Measurements from ENCODE around the gene VPREB1. TPM values are rescaled to one million over a fixed set of nuclear protein-coding genes. Genes with fewer than 3 reads are reported as not detected.

Gene VPREB1
- total RNA-seq, 2 experiments from 2014 or later = 1.7 to 3.6 TPM

DNA sequence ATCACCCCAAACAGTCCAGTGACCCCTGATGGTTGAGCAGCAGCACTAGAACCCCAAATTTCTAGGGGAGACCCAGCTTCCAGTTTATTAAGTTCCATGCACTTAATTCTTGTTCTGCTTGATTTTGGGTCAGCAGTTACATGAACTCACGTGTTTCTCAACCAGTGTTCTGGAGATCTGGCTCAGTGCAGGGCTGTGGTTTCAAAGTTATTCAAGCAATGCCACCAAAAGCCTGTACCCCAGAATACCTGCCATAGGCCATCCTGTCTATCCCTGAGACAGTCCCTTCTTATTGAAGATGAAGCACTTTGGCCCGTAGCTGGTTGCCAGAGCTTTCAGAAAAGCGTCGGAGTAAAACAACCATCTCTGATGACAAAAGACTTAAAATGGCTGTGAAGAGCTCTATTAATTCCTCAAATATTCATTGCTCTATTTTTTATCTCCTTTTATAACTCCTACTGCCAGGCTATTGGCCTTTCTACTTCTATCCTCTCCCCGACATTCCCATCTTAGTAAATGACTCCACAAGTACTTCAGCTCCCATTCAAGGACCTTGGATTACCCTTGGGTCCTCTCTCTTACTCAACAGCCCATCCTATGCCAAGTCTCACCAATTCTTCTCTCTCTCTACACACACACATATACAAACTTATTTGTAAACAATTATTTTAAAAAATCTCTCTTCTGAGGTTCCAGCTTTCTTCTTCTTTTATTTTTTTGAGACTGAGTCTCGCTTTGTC lies 18.0 kb upstream of the VPREB1 start:
- POLR2A ChIA-PET = interaction anchor here (0.6 kb wide), 1 partner anchor 396 kb away, joined by 9 read pairs; no protein-coding TSS in a partner anchor
- BruUV-seq (replicated peaks) = no TSS peak

DNA sequence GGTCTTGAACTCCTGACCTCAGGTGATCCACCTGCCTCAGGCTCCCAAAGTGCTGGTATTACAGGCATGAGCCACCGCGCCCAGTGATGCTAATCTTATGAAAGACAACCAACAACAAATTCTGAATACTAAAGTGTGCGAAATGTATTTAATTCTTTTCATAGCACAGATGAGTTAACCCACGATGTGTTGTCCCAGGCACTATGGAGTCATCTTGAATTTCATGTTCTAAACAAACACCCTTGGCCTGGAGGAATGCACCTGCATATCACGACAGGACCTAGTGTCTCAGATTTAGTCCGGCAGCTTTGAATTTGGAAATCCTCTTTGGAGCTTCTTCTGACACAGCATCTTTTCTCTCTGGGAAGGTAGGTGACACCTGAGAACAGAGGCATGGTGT lies 16.2 kb upstream of the VPREB1 start:
- ChIA-PET POLR2A (no interaction called here), CTCF (ENCODE audit: unreplicated experiment) (no interaction called here)
- no peaks in the 10 kb centered on the region for H3K36me3 ChIP-seq (ENCODE audit: insufficient read depth, low read length)
- H3K4me2 ChIP-seq (ENCODE audit: low read length) = no peak overlapping the region
- H3K9me2 ChIP-seq (ENCODE audit: insufficient read depth, low read length) = no peaks in the 10 kb centered on the region
- no peak overlapping the region for H3K27ac ChIP-seq (ENCODE audit: low read depth, low read length, poor library complexity, severe bottlenecking)
- TF ChIP-seq EZH2phosphoT487 (IDR thresholded peaks at IDR 0.05; ENCODE audit: borderline replicate concordance, low read depth, low read length) = no peak
- TF ChIP-seq, protein P1, sequence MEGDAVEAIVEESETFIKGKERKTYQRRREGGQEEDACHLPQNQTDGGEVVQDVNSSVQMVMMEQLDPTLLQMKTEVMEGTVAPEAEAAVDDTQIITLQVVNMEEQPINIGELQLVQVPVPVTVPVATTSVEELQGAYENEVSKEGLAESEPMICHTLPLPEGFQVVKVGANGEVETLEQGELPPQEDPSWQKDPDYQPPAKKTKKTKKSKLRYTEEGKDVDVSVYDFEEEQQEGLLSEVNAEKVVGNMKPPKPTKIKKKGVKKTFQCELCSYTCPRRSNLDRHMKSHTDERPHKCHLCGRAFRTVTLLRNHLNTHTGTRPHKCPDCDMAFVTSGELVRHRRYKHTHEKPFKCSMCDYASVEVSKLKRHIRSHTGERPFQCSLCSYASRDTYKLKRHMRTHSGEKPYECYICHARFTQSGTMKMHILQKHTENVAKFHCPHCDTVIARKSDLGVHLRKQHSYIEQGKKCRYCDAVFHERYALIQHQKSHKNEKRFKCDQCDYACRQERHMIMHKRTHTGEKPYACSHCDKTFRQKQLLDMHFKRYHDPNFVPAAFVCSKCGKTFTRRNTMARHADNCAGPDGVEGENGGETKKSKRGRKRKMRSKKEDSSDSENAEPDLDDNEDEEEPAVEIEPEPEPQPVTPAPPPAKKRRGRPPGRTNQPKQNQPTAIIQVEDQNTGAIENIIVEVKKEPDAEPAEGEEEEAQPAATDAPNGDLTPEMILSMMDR (conservative IDR thresholded peaks at IDR 0.05; ENCODE audit: low read length) = no peak
- H3K79me2 ChIP-seq (ENCODE audit: insufficient read depth, low read depth, low read length) = no peaks in the 10 kb centered on the region
- H4K20me1 ChIP-seq (ENCODE audit: insufficient read depth, low read length) = no peaks in the 10 kb centered on the region
- no peak overlapping the region for H2AFZ ChIP-seq (ENCODE audit: low read length)
- peaks cover 5% of the 10 kb centered on the region for H3K4me1 ChIP-seq (ENCODE audit: insufficient read depth, low read length, poor library complexity, severe bottlenecking)
- intact Hi-C loops (cut with micrococcal nuclease; ENCODE audit: unreplicated experiment) = no loop called here
- no TSS peak for BruUV-seq (replicated peaks)
- H3K4me3 ChIP-seq (ENCODE audit: low read depth, low read length, poor library complexity, severe bottlenecking) = no peak overlapping the region
- no peaks in the 10 kb centered on the region for H3K9me3 ChIP-seq (ENCODE audit: low read length)
- DNase-seq (ENCODE audit: low spot score) = no peak

More for the DNA sequence above, 18.0 kb upstream of the VPREB1 start:
- CTCF ChIA-PET (ENCODE audit: unreplicated experiment) = no interaction called here
- intact Hi-C loops (cut with micrococcal nuclease; ENCODE audit: unreplicated experiment) = no loop called here
- Histone ChIP-seq H3K36me3 (ENCODE audit: insufficient read depth, low read length) (no peaks in the 10 kb centered on the region), H4K20me1 (ENCODE audit: insufficient read depth, low read length) (no peaks in the 10 kb centered on the region), H3K9me2 (ENCODE audit: insufficient read depth, low read length) (no peaks in the 10 kb centered on the region), H3K27ac (ENCODE audit: low read depth, low read length, poor library complexity, severe bottlenecking) (no peak overlapping the region), H3K4me3 (ENCODE audit: low read depth, low read length, poor library complexity, severe bottlenecking) (no peak overlapping the region), H3K4me2 (ENCODE audit: low read length) (no peak overlapping the region), H3K4me1 (ENCODE audit: insufficient read depth, low read length, poor library complexity, severe bottlenecking) (peaks cover 4% of the 10 kb centered on the region), H3K79me2 (ENCODE audit: insufficient read depth, low read depth, low read length) (no peaks in the 10 kb centered on the region), H2AFZ (ENCODE audit: low read length) (no peak overlapping the region), H3K9me3 (ENCODE audit: low read length) (no peaks in the 10 kb centered on the region)
- no peak for DNase-seq (ENCODE audit: low spot score)
- TF ChIP-seq, protein P1 (conservative IDR thresholded peaks at IDR 0.05; ENCODE audit: low read length) = no peak
- TF ChIP-seq EZH2phosphoT487 (IDR thresholded peaks at IDR 0.05; ENCODE audit: borderline replicate concordance, low read depth, low read length) = no peak

DNA sequence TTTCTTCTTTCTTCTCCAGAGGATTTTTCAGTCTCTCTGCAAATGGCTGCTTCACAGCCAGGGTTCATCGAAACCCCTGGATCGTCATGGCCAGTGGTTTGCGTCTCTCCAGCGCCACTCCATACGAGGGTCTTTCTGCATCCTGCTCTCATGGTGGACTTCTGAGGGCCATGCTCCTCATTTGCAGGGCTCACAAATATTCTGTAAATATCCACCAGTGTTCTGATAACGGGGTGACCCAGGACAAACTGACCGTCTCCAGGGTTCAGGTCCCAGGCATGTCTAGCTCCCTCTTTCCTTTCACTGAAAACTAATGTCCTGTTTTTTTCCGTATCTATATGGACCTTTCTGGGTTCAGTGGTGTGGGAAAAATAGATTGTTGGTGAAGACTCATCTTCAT lies 15.7 kb upstream of the VPREB1 start:
- Histone ChIP-seq H3K4me2 (ENCODE audit: low read length) (no peak overlapping the region), H4K20me1 (ENCODE audit: insufficient read depth, low read length) (no peaks in the 10 kb centered on the region), H3K4me3 (ENCODE audit: low read depth, low read length, poor library complexity, severe bottlenecking) (no peak overlapping the region), H2AFZ (ENCODE audit: low read length) (no peak overlapping the region), H3K9me3 (ENCODE audit: low read length) (no peaks in the 10 kb centered on the region), H3K36me3 (ENCODE audit: insufficient read depth, low read length) (no peaks in the 10 kb centered on the region), H3K4me1 (ENCODE audit: insufficient read depth, low read length, poor library complexity, severe bottlenecking) (peaks cover 7% of the 10 kb centered on the region), H3K79me2 (ENCODE audit: insufficient read depth, low read depth, low read length) (no peaks in the 10 kb centered on the region), H3K27ac (ENCODE audit: low read depth, low read length, poor library complexity, severe bottlenecking) (no peak overlapping the region), H3K9me2 (ENCODE audit: insufficient read depth, low read length) (no peaks in the 10 kb centered on the region)
- TF ChIP-seq, protein P1 (conservative IDR thresholded peaks at IDR 0.05; ENCODE audit: low read length) = no peak
- TF ChIP-seq EZH2phosphoT487 (IDR thresholded peaks at IDR 0.05; ENCODE audit: borderline replicate concordance, low read depth, low read length) = no peak
- ChIA-PET CTCF (ENCODE audit: unreplicated experiment) (no interaction called here), POLR2A (no interaction called here)
- no peak for DNase-seq (ENCODE audit: low spot score)
- no TSS peak for BruUV-seq (replicated peaks)
- intact Hi-C loops (cut with micrococcal nuclease; ENCODE audit: unreplicated experiment) = no loop called here

Data from OCI-LY7 (cell line).